ENCODE data around the gene ADCY9. TPM values are rescaled to one million over a fixed set of nuclear protein-coding genes. Genes with fewer than 3 reads are reported as not detected.

The ADCY9 gene
- total RNA-seq, 1 donor from 2014 or later, result 11.4 TPM

DNA sequence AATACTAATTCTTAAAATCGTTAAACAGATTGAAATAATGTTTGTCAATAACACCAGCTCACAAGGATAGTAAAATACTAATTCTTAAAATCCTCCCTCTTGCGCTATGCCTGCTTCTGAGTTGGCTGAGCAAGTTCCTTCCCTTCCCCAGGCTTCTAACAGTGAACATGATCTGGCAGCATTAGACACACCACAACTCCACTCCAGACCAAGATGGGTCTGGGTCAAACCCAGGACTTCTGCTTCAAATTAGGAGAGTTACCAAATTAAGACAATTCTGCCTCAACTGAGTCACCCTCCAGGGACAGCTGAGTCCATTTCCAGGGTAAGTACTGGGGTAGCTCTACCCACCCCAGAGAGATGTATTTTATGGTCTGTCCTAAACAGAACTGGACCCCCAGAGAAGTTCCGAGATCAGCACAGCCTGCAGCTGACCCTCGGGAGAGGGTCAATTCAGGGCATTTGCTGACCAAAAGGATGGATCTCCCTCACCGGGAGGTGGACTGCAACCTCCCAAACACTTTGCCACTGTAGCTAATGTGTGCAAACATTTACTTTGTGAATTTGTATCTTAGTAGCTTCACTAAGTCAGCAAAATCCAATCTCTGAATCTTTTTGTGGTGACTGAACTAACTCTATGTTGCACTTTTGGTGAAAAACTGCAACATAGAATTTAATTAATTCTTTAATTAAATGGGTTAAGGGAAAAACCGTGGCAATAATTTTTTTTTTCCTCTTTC is 48.8 kb downstream of the ADCY9 start:
- no peak for DNase-seq (ENCODE audit: low read depth)
- Histone ChIP-seq H4K20me1 (ENCODE audit: insufficient read depth, low read length) (no peaks in the 10 kb centered on the region), H3K9ac (ENCODE audit: low read length) (no peak overlapping the region), H3K36me3 (ENCODE audit: insufficient read depth, low read length) (no peaks in the 10 kb centered on the region), H3K4me2 (ENCODE audit: low read length) (no peak overlapping the region), H3K9me3 (ENCODE audit: insufficient read depth, low read depth, low read length) (no peaks in the 10 kb centered on the region), H3K27me3 (ENCODE audit: insufficient read depth, low read length) (no peaks in the 10 kb centered on the region), H2AFZ (ENCODE audit: low read depth, low read length) (no peak overlapping the region), H3K79me2 (ENCODE audit: insufficient read depth, low read length) (no peaks in the 10 kb centered on the region), H3K4me3 (ENCODE audit: insufficient read depth, low read depth, low read length) (no peak overlapping the region), H3K4me1 (ENCODE audit: insufficient read depth, low read length) (no peaks in the 10 kb centered on the region), H3K27ac (ENCODE audit: low read depth, low read length) (no peak overlapping the region)
- H3K9me3 Mint-ChIP-seq (ENCODE audit: unreplicated experiment), result peaks cover 10% of the 10 kb centered on the region
- FAIRE-seq, result no peak
- H3K4me3 Mint-ChIP-seq (ENCODE audit: unreplicated experiment), result no peak overlapping the region
- H3K4me1 Mint-ChIP-seq (ENCODE audit: low read depth, unreplicated experiment), result peaks cover 4% of the 10 kb centered on the region
- H3K36me3 Mint-ChIP-seq (ENCODE audit: low read depth, unreplicated experiment), result peaks cover 6% of the 10 kb centered on the region
- no peak for TF ChIP-seq EZH2 (IDR thresholded peaks at IDR 0.05; ENCODE audit: insufficient read depth, low read length)
- TF ChIP-seq, protein P1, sequence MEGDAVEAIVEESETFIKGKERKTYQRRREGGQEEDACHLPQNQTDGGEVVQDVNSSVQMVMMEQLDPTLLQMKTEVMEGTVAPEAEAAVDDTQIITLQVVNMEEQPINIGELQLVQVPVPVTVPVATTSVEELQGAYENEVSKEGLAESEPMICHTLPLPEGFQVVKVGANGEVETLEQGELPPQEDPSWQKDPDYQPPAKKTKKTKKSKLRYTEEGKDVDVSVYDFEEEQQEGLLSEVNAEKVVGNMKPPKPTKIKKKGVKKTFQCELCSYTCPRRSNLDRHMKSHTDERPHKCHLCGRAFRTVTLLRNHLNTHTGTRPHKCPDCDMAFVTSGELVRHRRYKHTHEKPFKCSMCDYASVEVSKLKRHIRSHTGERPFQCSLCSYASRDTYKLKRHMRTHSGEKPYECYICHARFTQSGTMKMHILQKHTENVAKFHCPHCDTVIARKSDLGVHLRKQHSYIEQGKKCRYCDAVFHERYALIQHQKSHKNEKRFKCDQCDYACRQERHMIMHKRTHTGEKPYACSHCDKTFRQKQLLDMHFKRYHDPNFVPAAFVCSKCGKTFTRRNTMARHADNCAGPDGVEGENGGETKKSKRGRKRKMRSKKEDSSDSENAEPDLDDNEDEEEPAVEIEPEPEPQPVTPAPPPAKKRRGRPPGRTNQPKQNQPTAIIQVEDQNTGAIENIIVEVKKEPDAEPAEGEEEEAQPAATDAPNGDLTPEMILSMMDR (IDR thresholded peaks at IDR 0.05; ENCODE audit: insufficient read depth, low read depth, low read length), result no peak
- no peak overlapping the region for H3K27ac Mint-ChIP-seq (ENCODE audit: unreplicated experiment)
- no peaks in the 10 kb centered on the region for H3K27me3 Mint-ChIP-seq (ENCODE audit: low read depth, unreplicated experiment)

DNA sequence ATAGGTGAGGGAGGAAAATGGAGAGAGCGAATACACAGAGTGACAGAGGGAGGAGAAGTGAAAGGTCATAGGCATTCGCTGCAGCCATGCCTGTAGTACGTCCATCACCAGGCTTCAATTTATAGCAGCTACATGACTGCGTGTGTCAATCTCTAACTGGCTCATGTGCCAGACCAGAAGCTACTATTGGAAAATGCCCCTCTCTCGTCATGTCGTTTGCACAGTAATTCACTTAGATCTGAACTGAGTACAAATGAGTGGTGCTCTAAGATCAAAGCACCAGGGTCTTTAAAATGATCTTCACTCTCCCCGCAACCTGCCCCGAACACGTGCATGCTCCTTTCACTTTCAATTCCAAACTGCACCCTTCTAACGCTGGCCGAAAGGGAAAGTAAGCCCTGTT is 51.3 kb downstream of the ADCY9 start:
- Histone ChIP-seq H3K9ac (ENCODE audit: low read length) (no peak overlapping the region), H2AFZ (ENCODE audit: low read depth, low read length) (no peak overlapping the region), H3K9me3 (ENCODE audit: insufficient read depth, low read depth, low read length) (no peaks in the 10 kb centered on the region), H3K4me1 (ENCODE audit: insufficient read depth, low read length) (no peaks in the 10 kb centered on the region), H3K27ac (ENCODE audit: low read depth, low read length) (no peak overlapping the region), H3K36me3 (ENCODE audit: insufficient read depth, low read length) (no peaks in the 10 kb centered on the region), H4K20me1 (ENCODE audit: insufficient read depth, low read length) (no peaks in the 10 kb centered on the region), H3K4me2 (ENCODE audit: low read length) (peak overlapping the region; percentile 36), H3K4me3 (ENCODE audit: insufficient read depth, low read depth, low read length) (no peak overlapping the region), H3K79me2 (ENCODE audit: insufficient read depth, low read length) (no peaks in the 10 kb centered on the region), H3K27me3 (ENCODE audit: insufficient read depth, low read length) (no peaks in the 10 kb centered on the region)
- TF ChIP-seq, protein P1 (IDR thresholded peaks at IDR 0.05; ENCODE audit: insufficient read depth, low read depth, low read length), result no peak
- no peak for TF ChIP-seq EZH2 (IDR thresholded peaks at IDR 0.05; ENCODE audit: insufficient read depth, low read length)
- no peak for DNase-seq (ENCODE audit: low read depth)
- no peak overlapping the region for H3K4me3 Mint-ChIP-seq (ENCODE audit: unreplicated experiment)
- H3K9me3 Mint-ChIP-seq (ENCODE audit: unreplicated experiment), result peaks cover 20% of the 10 kb centered on the region
- no peak overlapping the region for H3K27ac Mint-ChIP-seq (ENCODE audit: unreplicated experiment)
- peaks cover 2% of the 10 kb centered on the region for H3K4me1 Mint-ChIP-seq (ENCODE audit: low read depth, unreplicated experiment)
- H3K27me3 Mint-ChIP-seq (ENCODE audit: low read depth, unreplicated experiment), result no peaks in the 10 kb centered on the region
- FAIRE-seq, result no peak
- peaks cover 12% of the 10 kb centered on the region for H3K36me3 Mint-ChIP-seq (ENCODE audit: low read depth, unreplicated experiment)

DNA sequence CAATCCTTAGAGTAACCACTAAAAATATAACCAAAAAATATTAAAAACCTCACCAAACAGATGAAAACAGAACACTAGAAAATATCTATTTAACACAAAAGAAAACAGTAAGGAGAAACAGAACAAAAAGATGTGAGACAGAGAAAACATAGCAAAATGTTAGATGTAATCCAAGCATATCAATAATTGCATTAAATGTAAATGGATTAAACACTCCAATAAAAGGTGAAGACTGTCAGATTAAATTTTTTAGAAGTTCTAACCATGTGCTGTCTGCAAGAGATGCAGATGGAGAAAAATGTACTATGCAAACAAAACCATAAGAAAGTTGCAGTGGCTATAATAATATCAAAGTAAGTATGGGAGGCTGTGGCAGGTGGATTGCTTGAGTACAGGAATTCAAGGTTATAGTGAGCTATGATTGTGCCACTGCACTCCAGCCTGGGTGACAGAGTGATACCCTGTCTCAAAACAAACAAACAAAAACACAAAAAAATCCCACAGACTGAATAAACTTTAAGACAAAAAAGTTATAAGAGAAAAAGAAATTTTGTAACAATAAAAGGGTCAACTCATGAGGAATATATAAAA is 53.9 kb downstream of the ADCY9 start:
- H3K27me3 Mint-ChIP-seq (ENCODE audit: low read depth, unreplicated experiment), result no peaks in the 10 kb centered on the region
- no peak for FAIRE-seq
- no peak overlapping the region for H3K4me3 ChIP-seq (ENCODE audit: insufficient read depth, low read depth, low read length)
- no peaks in the 10 kb centered on the region for H3K36me3 ChIP-seq (ENCODE audit: insufficient read depth, low read length)
- peaks cover 22% of the 10 kb centered on the region for H3K9me3 Mint-ChIP-seq (ENCODE audit: unreplicated experiment)
- TF ChIP-seq EZH2 (IDR thresholded peaks at IDR 0.05; ENCODE audit: insufficient read depth, low read length), result no peak
- TF ChIP-seq, protein P1 (IDR thresholded peaks at IDR 0.05; ENCODE audit: insufficient read depth, low read depth, low read length), result no peak
- H3K4me2 ChIP-seq (ENCODE audit: low read length), result no peak overlapping the region
- H3K79me2 ChIP-seq (ENCODE audit: insufficient read depth, low read length), result no peaks in the 10 kb centered on the region
- H3K4me1 ChIP-seq (ENCODE audit: insufficient read depth, low read length), result no peaks in the 10 kb centered on the region
- H3K9ac ChIP-seq (ENCODE audit: low read length), result no peak overlapping the region
- no peak overlapping the region for H2AFZ ChIP-seq (ENCODE audit: low read depth, low read length)
- H4K20me1 ChIP-seq (ENCODE audit: insufficient read depth, low read length), result no peaks in the 10 kb centered on the region
- H3K27ac Mint-ChIP-seq (ENCODE audit: unreplicated experiment), result no peak overlapping the region
- H3K4me1 Mint-ChIP-seq (ENCODE audit: low read depth, unreplicated experiment), result peaks cover 3% of the 10 kb centered on the region
- no peak overlapping the region for H3K27ac ChIP-seq (ENCODE audit: low read depth, low read length)
- peaks cover 15% of the 10 kb centered on the region for H3K36me3 Mint-ChIP-seq (ENCODE audit: low read depth, unreplicated experiment)
- H3K27me3 ChIP-seq (ENCODE audit: insufficient read depth, low read length), result no peaks in the 10 kb centered on the region
- DNase-seq (ENCODE audit: low read depth), result no peak
- no peaks in the 10 kb centered on the region for H3K9me3 ChIP-seq (ENCODE audit: insufficient read depth, low read depth, low read length)
- H3K4me3 Mint-ChIP-seq (ENCODE audit: unreplicated experiment), result no peak overlapping the region

All from astrocyte (in vitro differentiated cells and primary cell).